MG63 (cell line): ENCODE measurements around the gene IGLL5. TPM values are rescaled to one million over a fixed set of nuclear protein-coding genes. Genes with fewer than 3 reads are reported as not detected.

Experiments
- DNase-seq: peaks from one replicate; pipeline ENCODE4 v3.0.0-alpha.2; 2020
- H3K27me3 ChIP-seq: fragments of 250-450 bp; sonication (Bioruptor Pico); 2 replicates; pipeline ENCODE4 v1.5.1; 2020; ENCODE audit warnings: mild to moderate bottlenecking, moderate library complexity
- H3K36me3 ChIP-seq: fragments of 250-450 bp; sonication (Bioruptor Pico); 2 replicates; pipeline ENCODE4 v1.5.1; 2020; ENCODE audit warnings: mild to moderate bottlenecking, moderate library complexity
- H3K4me3 ChIP-seq: fragments of 250-450 bp; sonication (Bioruptor Pico); 2 replicates; pipeline ENCODE4 v1.5.1; 2020; ENCODE audit warnings: mild to moderate bottlenecking, moderate library complexity
- H3K9me3 ChIP-seq: fragments of 250-450 bp; sonication (Bioruptor Pico); 2 replicates; pipeline ENCODE4 v1.5.1; 2020; ENCODE audit warnings: mild to moderate bottlenecking, moderate library complexity
- total RNA-seq: library from RNA; depleted of rRNA; stranded (reverse); fragments of >200 nt; shearing (Covaris generic); gene quantifications from 2 replicates; pipeline ENCODE4 v1.2.3, GENCODE V29; 2014; ENCODE audit warnings: low replicate concordance

The IGLL5 gene
- total RNA-seq, 1 experiment from 2014 or later = not detected

DNA sequence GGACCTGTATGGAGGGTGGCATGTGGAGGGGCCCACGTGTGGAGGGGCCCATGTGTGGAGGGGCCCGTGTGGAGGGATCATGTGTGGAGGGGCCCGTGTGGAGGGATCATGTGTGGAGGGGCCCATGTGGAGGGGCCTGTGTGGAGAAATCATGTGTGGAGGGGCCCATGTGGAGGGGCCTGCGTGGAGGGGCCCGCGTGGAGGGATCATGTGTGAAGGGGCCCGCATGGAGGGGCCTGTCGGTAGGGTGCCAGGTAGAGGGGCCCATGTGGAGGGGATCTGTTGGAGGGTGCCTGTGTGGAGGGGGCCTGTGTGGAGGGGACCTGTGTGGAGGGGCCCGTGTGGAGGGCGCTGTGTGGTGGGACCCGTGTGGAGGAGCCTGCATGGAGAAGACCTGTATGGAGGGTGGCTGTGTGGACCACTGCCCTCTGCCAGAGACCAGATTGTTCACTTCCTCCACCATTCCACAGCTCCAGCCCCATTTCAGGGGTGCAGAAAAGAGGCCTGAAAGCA is 47.0 kb downstream of the IGLL5 start:
- DNase-seq = no peak
- Histone ChIP-seq H3K4me3 (no peak overlapping the region), H3K27me3 (no peaks in the 10 kb centered on the region)

GRCh38 chr22:22935056-22935545 is 47.5 kb downstream of the IGLL5 start:
- H3K9me3 ChIP-seq = no peaks in the 10 kb centered on the region
- no peak for DNase-seq

More for the DNA sequence above, 47.0 kb downstream of the IGLL5 start:
- Histone ChIP-seq H3K36me3 (no peaks in the 10 kb centered on the region), H3K9me3 (no peaks in the 10 kb centered on the region)

GRCh38 chr22:22935546-22936157 is 48.0 kb downstream of the IGLL5 start:
- no peak for DNase-seq
- Histone ChIP-seq H3K27me3 (no peaks in the 10 kb centered on the region), H3K4me3 (no peak overlapping the region), H3K36me3 (no peaks in the 10 kb centered on the region), H3K9me3 (no peaks in the 10 kb centered on the region)

More at GRCh38 chr22:22935056-22935545, 47.5 kb downstream of the IGLL5 start:
- no peaks in the 10 kb centered on the region for H3K36me3 ChIP-seq
- no peak overlapping the region for H3K4me3 ChIP-seq
- H3K27me3 ChIP-seq = no peaks in the 10 kb centered on the region

DNA sequence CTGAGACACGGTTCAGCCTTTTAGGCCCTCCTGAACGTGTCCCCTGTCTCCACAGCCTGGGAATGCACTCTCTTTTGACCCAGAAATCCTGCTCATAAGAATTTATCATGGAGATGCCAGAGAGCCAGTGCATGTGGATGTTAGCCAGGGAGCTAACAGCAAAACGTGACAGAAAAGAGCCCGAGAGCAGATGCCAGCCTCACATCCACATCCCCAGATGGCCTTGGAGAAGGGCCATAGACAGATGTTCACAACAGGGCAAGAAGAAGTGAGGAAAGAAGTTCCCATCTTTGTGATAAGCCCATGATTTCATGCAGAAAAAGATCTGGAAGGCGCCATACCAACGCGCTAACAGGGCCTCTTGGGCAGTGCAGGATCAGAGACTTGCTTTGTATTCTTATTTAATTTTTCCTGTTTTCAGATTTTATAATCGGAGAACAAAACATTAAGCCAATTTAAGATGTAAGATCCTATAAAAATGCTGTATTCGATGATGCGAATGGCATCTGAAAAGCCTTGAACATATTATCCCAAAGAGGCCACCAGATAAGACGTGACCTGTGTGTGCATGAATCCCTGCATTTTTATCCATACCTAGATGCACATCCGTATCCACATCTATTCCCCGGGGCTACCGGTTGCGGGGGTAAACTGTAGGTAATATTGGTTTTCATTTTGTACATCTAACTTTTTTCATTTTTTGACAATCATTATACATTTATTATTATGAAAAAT is 48.7 kb downstream of the IGLL5 start:
- Histone ChIP-seq H3K9me3 (no peaks in the 10 kb centered on the region), H3K27me3 (no peaks in the 10 kb centered on the region), H3K36me3 (no peaks in the 10 kb centered on the region), H3K4me3 (no peak overlapping the region)
- DNase-seq = no peak

GRCh38 chr22:22936915-22937656 is 49.5 kb downstream of the IGLL5 start:
- no peak for DNase-seq
- no peaks in the 10 kb centered on the region for H3K9me3 ChIP-seq
- H3K27me3 ChIP-seq = no peaks in the 10 kb centered on the region
- no peaks in the 10 kb centered on the region for H3K36me3 ChIP-seq
- H3K4me3 ChIP-seq = no peak overlapping the region

- Histone ChIP-seq H3K4me3 (no peak overlapping the region), H3K27me3 (no peaks in the 10 kb centered on the region), H3K36me3 (no peaks in the 10 kb centered on the region), H3K9me3 (no peaks in the 10 kb centered on the region)
- DNase-seq = no peak
Measured at GRCh38 chr22:22937894-22938480, 50.4 kb downstream of the IGLL5 start.

- H3K4me3 ChIP-seq = no peak overlapping the region
- H3K27me3 ChIP-seq = no peaks in the 10 kb centered on the region
- no peak for DNase-seq
- H3K9me3 ChIP-seq = no peaks in the 10 kb centered on the region
- H3K36me3 ChIP-seq = no peaks in the 10 kb centered on the region
Measured at GRCh38 chr22:22938672-22939587, 51.3 kb downstream of the IGLL5 start.

GRCh38 chr22:22939588-22940368 is 52.2 kb downstream of the IGLL5 start:
- H3K9me3 ChIP-seq = no peaks in the 10 kb centered on the region
- no peaks in the 10 kb centered on the region for H3K36me3 ChIP-seq
- no peaks in the 10 kb centered on the region for H3K27me3 ChIP-seq
- no peak overlapping the region for H3K4me3 ChIP-seq
- DNase-seq = no peak

GRCh38 chr22:22940961-22941605 is 53.5 kb downstream of the IGLL5 start:
- Histone ChIP-seq H3K9me3 (no peaks in the 10 kb centered on the region), H3K36me3 (no peaks in the 10 kb centered on the region), H3K4me3 (no peak overlapping the region), H3K27me3 (no peaks in the 10 kb centered on the region)
- no peak for DNase-seq

DNA sequence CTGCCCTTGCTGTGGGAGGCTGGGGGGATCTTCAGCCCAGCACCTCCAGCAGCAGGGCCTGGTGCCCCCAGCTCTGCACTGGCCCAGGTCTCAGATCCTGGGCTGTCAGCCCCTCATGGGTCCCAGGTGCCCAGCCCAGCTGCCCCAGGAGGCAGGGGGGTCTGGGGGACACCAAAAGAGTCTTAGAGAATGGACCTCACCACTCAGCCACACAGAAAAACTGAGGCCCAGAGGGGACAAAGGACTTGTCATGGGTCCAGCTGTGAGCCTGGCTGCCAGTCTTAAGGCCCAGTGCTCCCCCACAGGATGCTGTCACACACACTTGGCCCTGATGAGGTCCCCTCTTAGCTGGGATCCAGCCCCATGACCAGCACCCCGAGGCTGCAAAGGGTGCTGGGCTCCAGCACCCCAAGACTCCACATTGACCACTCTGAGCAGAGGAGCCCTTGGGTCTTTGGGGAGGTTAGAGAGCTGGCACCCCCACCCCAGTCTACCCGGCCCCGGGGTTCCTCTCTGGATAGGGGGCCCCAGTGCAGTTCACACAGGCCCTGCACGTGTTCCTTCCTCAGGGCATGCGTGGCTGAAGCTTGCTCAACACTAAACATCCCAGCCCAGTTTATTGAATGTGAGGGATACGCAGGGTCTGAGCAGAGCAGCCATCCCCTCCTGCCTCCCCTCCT is 54.4 kb downstream of the IGLL5 start:
- Histone ChIP-seq H3K4me3 (no peak overlapping the region), H3K27me3 (no peaks in the 10 kb centered on the region), H3K9me3 (no peaks in the 10 kb centered on the region), H3K36me3 (no peaks in the 10 kb centered on the region)
- no peak for DNase-seq

DNA sequence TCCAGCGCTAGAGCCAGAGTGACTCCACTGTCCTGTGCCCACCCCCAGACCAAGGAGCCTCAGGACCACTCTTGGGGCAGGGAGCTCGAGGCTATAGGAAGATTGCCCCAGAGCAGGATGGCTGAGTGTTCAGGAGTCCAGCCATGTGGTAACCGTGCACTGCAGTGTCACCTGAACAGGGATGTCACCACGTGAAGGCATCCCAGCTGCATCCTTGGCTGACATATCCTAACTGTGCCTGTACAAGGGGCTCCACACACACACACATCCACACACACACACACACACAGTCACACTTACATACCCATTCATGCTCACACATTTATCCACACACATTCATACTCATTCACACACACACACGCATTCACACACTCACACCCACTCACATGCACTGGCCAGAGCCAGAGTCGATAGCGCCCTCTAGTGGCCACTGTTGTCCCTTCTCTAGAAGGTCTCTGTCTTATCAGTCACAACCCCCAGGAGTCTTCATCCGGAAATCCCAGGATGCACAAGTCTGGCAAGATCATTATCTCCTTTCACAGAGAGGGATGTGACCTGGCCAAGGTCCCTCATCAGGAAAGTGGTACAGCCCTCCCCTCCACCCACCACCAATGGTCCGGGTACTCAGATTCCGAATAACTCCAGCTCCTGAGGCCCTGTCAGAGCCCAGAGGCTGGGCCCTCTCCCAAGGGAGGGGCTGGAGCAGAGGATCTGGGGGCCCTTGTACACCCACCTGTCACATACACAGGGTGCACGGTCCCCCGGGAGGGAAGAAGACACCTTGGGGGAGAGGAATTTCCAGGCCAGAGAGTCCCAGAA is 55.1 kb downstream of the IGLL5 start:
- no peaks in the 10 kb centered on the region for H3K27me3 ChIP-seq
- DNase-seq = peak; percentile 44
- H3K36me3 ChIP-seq = no peaks in the 10 kb centered on the region
- H3K4me3 ChIP-seq = no peak overlapping the region
- H3K9me3 ChIP-seq = no peaks in the 10 kb centered on the region

- Histone ChIP-seq H3K4me3 (no peak overlapping the region), H3K9me3 (no peaks in the 10 kb centered on the region), H3K36me3 (no peaks in the 10 kb centered on the region), H3K27me3 (no peaks in the 10 kb centered on the region)
- DNase-seq = no peak
Measured at GRCh38 chr22:22943521-22944267, 56.1 kb downstream of the IGLL5 start.
